Liver (tissue), 9 donors: Measurements from ENCODE around the gene GBA2. TPM values are rescaled to one million over a fixed set of nuclear protein-coding genes. Genes with fewer than 3 reads are reported as not detected.

ENCODE experiments used
- DNase-seq: peaks from one replicate; pipeline ENCODE4 v3.0.0-alpha.2; 2017; ENCODE audit warnings: low spot score
- H3K27ac ChIP-seq, 2 donors: one replicate each; pipeline ENCODE4 v1.7.0; 2013; ENCODE audit warnings: inconsistent platforms in 2 of 2, low read length in 2 of 2, control low read depth in 1 of 2, low read depth in 1 of 2, mild to moderate bottlenecking in 1 of 2
- H3K27me3 ChIP-seq, 4 donors: one replicate each; pipeline versions ENCODE4 v1.6.1 to v1.7.0; 2013; ENCODE audit warnings: low read length in 3 of 4, inconsistent platforms in 1 of 4, mild to moderate bottlenecking in 1 of 4, moderate library complexity in 1 of 4; ENCODE audit not compliant: control insufficient read depth in 4 of 4, insufficient read depth in 4 of 4
- H3K36me3 ChIP-seq, 4 donors: one replicate each; pipeline versions ENCODE4 v1.6.1 to v1.7.0; 2013; ENCODE audit warnings: low read length in 3 of 4, mild to moderate bottlenecking in 3 of 4, low read depth in 1 of 4, moderate library complexity in 1 of 4; ENCODE audit not compliant: control insufficient read depth in 4 of 4, insufficient read depth in 3 of 4
- H3K4me1 ChIP-seq, 4 donors: one replicate each; pipeline versions ENCODE4 v1.6.1 to v1.7.0; 2013; ENCODE audit warnings: low read length in 3 of 4, mild to moderate bottlenecking in 3 of 4, moderate library complexity in 1 of 4; ENCODE audit not compliant: control insufficient read depth in 4 of 4, insufficient read depth in 4 of 4
- H3K4me3 ChIP-seq, 3 donors: one replicate each; pipeline versions ENCODE4 v1.6.1 to v1.7.0; 2013; ENCODE audit warnings: low read length in 3 of 3, control low read depth in 1 of 3, low read depth in 1 of 3, mild to moderate bottlenecking in 1 of 3
- H3K9ac ChIP-seq, 2 donors: one replicate each; pipeline ENCODE4 v1.7.0; 2013; ENCODE audit warnings: low read length in 2 of 2, mild to moderate bottlenecking in 2 of 2, moderate library complexity in 2 of 2, control low read depth in 1 of 2, low read depth in 1 of 2
- H3K9me3 ChIP-seq, 4 donors: one replicate each; pipeline versions ENCODE4 v1.6.1 to v1.7.0; 2013; ENCODE audit warnings: low read length in 3 of 4; ENCODE audit not compliant: control insufficient read depth in 4 of 4
- EGR1 ChIP-seq, 2 donors: IDR thresholded peaks; 2 replicates each; pipeline ENCODE4 v1.6.1; 2016 to 2018; ENCODE audit warnings: antibody characterized with exemption in 2 of 2, low read depth in 2 of 2
- FOXA1 ChIP-seq: IDR thresholded peaks from 2 replicates; pipeline ENCODE4 v1.6.1; 2016; ENCODE audit warnings: antibody characterized with exemption
- FOXA2 ChIP-seq: IDR thresholded peaks from 2 replicates; pipeline ENCODE4 v1.6.1; 2016; ENCODE audit warnings: antibody characterized with exemption
- GABPA ChIP-seq, 2 donors: IDR thresholded peaks in 1 of 2; conservative IDR thresholded peaks in 1 of 2; 2 replicates each; pipeline ENCODE4 v1.6.1; 2016; ENCODE audit warnings: antibody characterized with exemption in 2 of 2, mild to moderate bottlenecking in 1 of 2, moderate library complexity in 1 of 2
- HNF4A ChIP-seq, 2 donors: conservative IDR thresholded peaks; 2 replicates each; pipeline ENCODE4 v1.6.1; 2016; ENCODE audit warnings: antibody characterized with exemption in 2 of 2, mild to moderate bottlenecking in 2 of 2
- HNF4G ChIP-seq: IDR thresholded peaks from 2 replicates; pipeline ENCODE4 v1.6.1; 2016; ENCODE audit warnings: antibody characterized with exemption
- JUND ChIP-seq, 2 donors: IDR thresholded peaks; 2 replicates each; pipeline ENCODE4 v1.6.1; 2016; ENCODE audit warnings: antibody characterized with exemption in 2 of 2
- RAD21 ChIP-seq, 2 donors: IDR thresholded peaks; 2 replicates each; pipeline ENCODE4 v1.6.1; 2016; ENCODE audit warnings: antibody characterized with exemption in 2 of 2, mild to moderate bottlenecking in 2 of 2
- RXRA ChIP-seq, 2 donors: IDR thresholded peaks; 2 replicates each; pipeline ENCODE4 v1.6.1; 2017 to 2018; ENCODE audit warnings: antibody characterized with exemption in 2 of 2, mild to moderate bottlenecking in 1 of 2
- SP1 ChIP-seq: IDR thresholded peaks from 2 replicates; pipeline ENCODE4 v1.6.1; 2018; ENCODE audit warnings: antibody characterized with exemption, mild to moderate bottlenecking
- TAF1 ChIP-seq: conservative IDR thresholded peaks from 2 replicates; pipeline ENCODE4 v1.6.1; 2016; ENCODE audit warnings: antibody characterized with exemption, mild to moderate bottlenecking
- YY1 ChIP-seq: IDR thresholded peaks from 2 replicates; pipeline ENCODE4 v1.6.1; 2016; ENCODE audit warnings: antibody characterized with exemption, mild to moderate bottlenecking
- WGBS: extraction: QIAGEN DNeasy Blood & Tissue Kit; methylation state at CpG from one replicate; pipeline ENCODE4 v1.1.7; 2013; 5-methylcytosine and 5-hydroxymethylcytosine counted together
- polyA plus RNA-seq, 2 donors: library from polyadenylated mRNA; stranded (reverse) in 1 of 2; unstranded in 1 of 2; fragments of 200-250 nt in 1 of 2; fragments of >200 nt in 1 of 2; fragmentation: Nextera tagmentation in 1 of 2; extraction: Ambion mirVana in 1 of 2; gene quantifications; one replicate each; pipeline versions ENCODE4 v1.2.1 to v1.2.3, GENCODE V29; 2013 to 2015
- total RNA-seq, 2 donors: library from RNA; depleted of rRNA; stranded (reverse); fragments of >200 nt; gene quantifications; one replicate each; pipeline ENCODE4 v1.2.3, GENCODE V29; 2014
- TF ChIP-seq, protein P1 (sequence below): IDR thresholded peaks from 2 replicates; pipeline ENCODE4 v1.6.1; 2016; ENCODE audit warnings: antibody characterized with exemption
- TF ChIP-seq, protein P2 (sequence below): IDR thresholded peaks from 2 replicates; pipeline ENCODE4 v1.6.1; 2016; ENCODE audit warnings: antibody characterized with exemption
- TF ChIP-seq, protein P3 (sequence below): fragments of 150-350 bp; IDR thresholded peaks from 2 replicates; pipeline ENCODE4 v1.5.1; 2017; ENCODE audit warnings: improper control_type of control experiment, low read depth, low read length; ENCODE audit not compliant: missing input control
- TF ChIP-seq, protein P4 (sequence below): IDR thresholded peaks from 2 replicates; pipeline ENCODE4 v1.6.1; 2016; ENCODE audit warnings: antibody characterized with exemption, mild to moderate bottlenecking
- TF ChIP-seq, protein P5 (sequence below): IDR thresholded peaks from 2 replicates; pipeline ENCODE4 v1.6.1; 2016; ENCODE audit warnings: antibody characterized with exemption
- donor health status: healthy.
- donor health status: healthy.
- donor health status: healthy.
- donor health status: healthy.
- donor health status: healthy.

The GBA2 gene
- total and polyA plus RNA-seq, 4 donors: 24.1 to 65.3 (median 25.8) TPM

DNA sequence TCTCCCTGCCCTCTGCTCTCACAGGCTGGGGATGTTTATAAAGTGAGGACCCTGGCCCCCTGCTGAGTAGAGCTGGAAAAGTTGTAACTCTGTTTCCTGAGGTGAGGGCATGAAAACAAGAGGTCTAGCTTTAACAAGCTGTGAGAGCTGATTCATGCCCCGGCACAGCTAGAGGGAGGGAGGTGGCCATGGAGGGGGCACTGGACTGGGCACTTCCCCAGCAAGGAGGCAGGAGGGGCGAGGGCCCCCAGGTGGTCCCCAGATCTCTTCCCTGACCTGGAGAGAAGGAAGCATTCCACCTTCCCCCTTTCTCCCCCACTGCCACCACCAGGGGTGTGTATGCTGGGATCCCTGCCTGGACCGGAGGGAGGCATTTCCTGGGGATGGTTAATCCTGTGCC, 5.2 kb upstream of the GBA2 start, which contains the start of gene MSMP (continued):
- TF ChIP-seq RXRA (IDR thresholded peaks at IDR 0.05): no peak
- TF ChIP-seq SP1: no peak
- TF ChIP-seq, protein P1, sequence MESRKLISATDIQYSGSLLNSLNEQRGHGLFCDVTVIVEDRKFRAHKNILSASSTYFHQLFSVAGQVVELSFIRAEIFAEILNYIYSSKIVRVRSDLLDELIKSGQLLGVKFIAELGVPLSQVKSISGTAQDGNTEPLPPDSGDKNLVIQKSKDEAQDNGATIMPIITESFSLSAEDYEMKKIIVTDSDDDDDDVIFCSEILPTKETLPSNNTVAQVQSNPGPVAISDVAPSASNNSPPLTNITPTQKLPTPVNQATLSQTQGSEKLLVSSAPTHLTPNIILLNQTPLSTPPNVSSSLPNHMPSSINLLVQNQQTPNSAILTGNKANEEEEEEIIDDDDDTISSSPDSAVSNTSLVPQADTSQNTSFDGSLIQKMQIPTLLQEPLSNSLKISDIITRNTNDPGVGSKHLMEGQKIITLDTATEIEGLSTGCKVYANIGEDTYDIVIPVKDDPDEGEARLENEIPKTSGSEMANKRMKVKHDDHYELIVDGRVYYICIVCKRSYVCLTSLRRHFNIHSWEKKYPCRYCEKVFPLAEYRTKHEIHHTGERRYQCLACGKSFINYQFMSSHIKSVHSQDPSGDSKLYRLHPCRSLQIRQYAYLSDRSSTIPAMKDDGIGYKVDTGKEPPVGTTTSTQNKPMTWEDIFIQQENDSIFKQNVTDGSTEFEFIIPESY: no peak
- TF ChIP-seq GABPA (IDR thresholded peaks at IDR 0.05 in 1 of 2, conservative IDR thresholded peaks at IDR 0.05 in 1 of 2): no peak
- TF ChIP-seq, protein P2, sequence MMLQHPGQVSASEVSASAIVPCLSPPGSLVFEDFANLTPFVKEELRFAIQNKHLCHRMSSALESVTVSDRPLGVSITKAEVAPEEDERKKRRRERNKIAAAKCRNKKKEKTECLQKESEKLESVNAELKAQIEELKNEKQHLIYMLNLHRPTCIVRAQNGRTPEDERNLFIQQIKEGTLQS: no peak
- no peak for TF ChIP-seq TAF1
- no peak for TF ChIP-seq HNF4A (conservative IDR thresholded peaks at IDR 0.05)

DNA sequence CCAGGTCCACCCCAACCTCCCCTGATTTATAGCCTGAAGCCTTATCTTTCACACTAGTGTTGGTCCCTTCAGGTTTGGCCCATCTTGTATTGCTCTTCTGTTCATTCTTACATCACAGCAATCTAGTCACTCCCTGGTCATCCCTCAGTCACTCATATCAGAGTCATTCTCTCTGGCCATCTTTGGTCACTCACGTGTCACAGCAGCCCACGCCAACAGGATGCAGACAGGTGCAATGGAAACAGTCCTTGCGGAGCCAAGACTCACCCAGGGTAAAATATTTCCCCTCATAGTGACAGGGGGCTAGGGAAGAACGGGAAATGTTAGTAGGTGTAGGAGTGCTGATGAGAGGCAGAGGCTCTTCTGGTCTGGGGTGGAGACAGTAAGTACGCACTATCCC, 4.4 kb upstream of the GBA2 start:
- no peak for TF ChIP-seq FOXA2
- no peak for TF ChIP-seq RXRA (IDR thresholded peaks at IDR 0.05)
- no peak for TF ChIP-seq FOXA1
- TF ChIP-seq RAD21 (IDR thresholded peaks at IDR 0.05): no peak
- no peak for TF ChIP-seq SP1
- no peak for TF ChIP-seq JUND (IDR thresholded peaks at IDR 0.05)
- TF ChIP-seq, protein P1: no peak
- TF ChIP-seq GABPA (IDR thresholded peaks at IDR 0.05 in 1 of 2, conservative IDR thresholded peaks at IDR 0.05 in 1 of 2): no peak

DNA sequence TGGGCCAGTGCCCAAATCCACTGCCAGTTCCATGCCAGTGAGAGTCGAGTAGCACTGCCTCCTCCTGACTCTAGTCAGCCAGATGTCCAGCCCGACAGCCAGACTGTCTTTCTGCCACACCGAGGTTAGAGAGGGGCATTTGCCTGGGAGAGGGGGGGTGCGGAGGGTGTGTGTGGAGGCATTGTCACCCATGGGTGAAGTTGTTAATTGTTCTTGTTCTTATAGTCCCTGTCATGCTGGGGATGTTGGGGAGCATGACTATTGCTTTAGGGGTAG, 1.2 kb upstream of the GBA2 start:
- peaks cover 11 to 40% (median 34%) of the 10 kb centered on the region in 4 donors for H3K4me1 ChIP-seq
- H3K4me3 ChIP-seq: peak overlapping the region in 2 of 3 donors; percentile 82 to 84
- H3K9me3 ChIP-seq: no peaks in the 10 kb centered on the region
- 63% methylated on average over 4 of the region's 4 CpGs for WGBS
- peak overlapping the region in 1 of 2 donors; percentile 63 for H3K9ac ChIP-seq
- H3K36me3 ChIP-seq: peaks cover 10 to 39% (median 34%) of the 10 kb centered on the region in 4 donors
- no peaks in the 10 kb centered on the region for H3K27me3 ChIP-seq
- DNase-seq: no peak
- peak overlapping the region in 1 of 2 donors; percentile 82 for H3K27ac ChIP-seq
- TF ChIP-seq TAF1: no peak
- TF ChIP-seq EGR1 (IDR thresholded peaks at IDR 0.05; ENCODE audit: low read depth in 2 of 2): no peak
- TF ChIP-seq RAD21 (IDR thresholded peaks at IDR 0.05): no peak
- TF ChIP-seq, protein P3, sequence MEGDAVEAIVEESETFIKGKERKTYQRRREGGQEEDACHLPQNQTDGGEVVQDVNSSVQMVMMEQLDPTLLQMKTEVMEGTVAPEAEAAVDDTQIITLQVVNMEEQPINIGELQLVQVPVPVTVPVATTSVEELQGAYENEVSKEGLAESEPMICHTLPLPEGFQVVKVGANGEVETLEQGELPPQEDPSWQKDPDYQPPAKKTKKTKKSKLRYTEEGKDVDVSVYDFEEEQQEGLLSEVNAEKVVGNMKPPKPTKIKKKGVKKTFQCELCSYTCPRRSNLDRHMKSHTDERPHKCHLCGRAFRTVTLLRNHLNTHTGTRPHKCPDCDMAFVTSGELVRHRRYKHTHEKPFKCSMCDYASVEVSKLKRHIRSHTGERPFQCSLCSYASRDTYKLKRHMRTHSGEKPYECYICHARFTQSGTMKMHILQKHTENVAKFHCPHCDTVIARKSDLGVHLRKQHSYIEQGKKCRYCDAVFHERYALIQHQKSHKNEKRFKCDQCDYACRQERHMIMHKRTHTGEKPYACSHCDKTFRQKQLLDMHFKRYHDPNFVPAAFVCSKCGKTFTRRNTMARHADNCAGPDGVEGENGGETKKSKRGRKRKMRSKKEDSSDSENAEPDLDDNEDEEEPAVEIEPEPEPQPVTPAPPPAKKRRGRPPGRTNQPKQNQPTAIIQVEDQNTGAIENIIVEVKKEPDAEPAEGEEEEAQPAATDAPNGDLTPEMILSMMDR: no peak
- TF ChIP-seq YY1: no peak
- TF ChIP-seq, protein P4, sequence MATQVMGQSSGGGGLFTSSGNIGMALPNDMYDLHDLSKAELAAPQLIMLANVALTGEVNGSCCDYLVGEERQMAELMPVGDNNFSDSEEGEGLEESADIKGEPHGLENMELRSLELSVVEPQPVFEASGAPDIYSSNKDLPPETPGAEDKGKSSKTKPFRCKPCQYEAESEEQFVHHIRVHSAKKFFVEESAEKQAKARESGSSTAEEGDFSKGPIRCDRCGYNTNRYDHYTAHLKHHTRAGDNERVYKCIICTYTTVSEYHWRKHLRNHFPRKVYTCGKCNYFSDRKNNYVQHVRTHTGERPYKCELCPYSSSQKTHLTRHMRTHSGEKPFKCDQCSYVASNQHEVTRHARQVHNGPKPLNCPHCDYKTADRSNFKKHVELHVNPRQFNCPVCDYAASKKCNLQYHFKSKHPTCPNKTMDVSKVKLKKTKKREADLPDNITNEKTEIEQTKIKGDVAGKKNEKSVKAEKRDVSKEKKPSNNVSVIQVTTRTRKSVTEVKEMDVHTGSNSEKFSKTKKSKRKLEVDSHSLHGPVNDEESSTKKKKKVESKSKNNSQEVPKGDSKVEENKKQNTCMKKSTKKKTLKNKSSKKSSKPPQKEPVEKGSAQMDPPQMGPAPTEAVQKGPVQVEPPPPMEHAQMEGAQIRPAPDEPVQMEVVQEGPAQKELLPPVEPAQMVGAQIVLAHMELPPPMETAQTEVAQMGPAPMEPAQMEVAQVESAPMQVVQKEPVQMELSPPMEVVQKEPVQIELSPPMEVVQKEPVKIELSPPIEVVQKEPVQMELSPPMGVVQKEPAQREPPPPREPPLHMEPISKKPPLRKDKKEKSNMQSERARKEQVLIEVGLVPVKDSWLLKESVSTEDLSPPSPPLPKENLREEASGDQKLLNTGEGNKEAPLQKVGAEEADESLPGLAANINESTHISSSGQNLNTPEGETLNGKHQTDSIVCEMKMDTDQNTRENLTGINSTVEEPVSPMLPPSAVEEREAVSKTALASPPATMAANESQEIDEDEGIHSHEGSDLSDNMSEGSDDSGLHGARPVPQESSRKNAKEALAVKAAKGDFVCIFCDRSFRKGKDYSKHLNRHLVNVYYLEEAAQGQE: no peak
- TF ChIP-seq, protein P5, sequence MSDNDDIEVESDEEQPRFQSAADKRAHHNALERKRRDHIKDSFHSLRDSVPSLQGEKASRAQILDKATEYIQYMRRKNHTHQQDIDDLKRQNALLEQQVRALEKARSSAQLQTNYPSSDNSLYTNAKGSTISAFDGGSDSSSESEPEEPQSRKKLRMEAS: no peak
- TF ChIP-seq, protein P2: no peak
- TF ChIP-seq FOXA2: no peak
- no peak for TF ChIP-seq GABPA (IDR thresholded peaks at IDR 0.05 in 1 of 2, conservative IDR thresholded peaks at IDR 0.05 in 1 of 2)
- no peak for TF ChIP-seq HNF4G
- TF ChIP-seq, protein P1: no peak
- TF ChIP-seq FOXA1: no peak
- no peak for TF ChIP-seq HNF4A (conservative IDR thresholded peaks at IDR 0.05)

More for the DNA sequence above, 4.4 kb upstream of the GBA2 start:
- peaks cover 9 to 30% (median 18%) of the 10 kb centered on the region in 4 donors for H3K4me1 ChIP-seq
- H3K9me3 ChIP-seq: no peaks in the 10 kb centered on the region
- peaks cover 10 to 39% (median 34%) of the 10 kb centered on the region in 4 donors for H3K36me3 ChIP-seq
- no peak overlapping the region for H3K9ac ChIP-seq
- no peaks in the 10 kb centered on the region for H3K27me3 ChIP-seq
- DNase-seq: no peak
- H3K4me3 ChIP-seq: no peak overlapping the region
- WGBS: 95% methylated on average over 5 of the region's 5 CpGs
- no peak overlapping the region for H3K27ac ChIP-seq
